Measurements from ENCODE around the gene C9orf72.
"Not testable (repeated sequence)": the region's sequence is repeated elsewhere in the genome, so short reads cannot be mapped to it uniquely, and the experiment has no call there.

The C9orf72 gene

DNA sequence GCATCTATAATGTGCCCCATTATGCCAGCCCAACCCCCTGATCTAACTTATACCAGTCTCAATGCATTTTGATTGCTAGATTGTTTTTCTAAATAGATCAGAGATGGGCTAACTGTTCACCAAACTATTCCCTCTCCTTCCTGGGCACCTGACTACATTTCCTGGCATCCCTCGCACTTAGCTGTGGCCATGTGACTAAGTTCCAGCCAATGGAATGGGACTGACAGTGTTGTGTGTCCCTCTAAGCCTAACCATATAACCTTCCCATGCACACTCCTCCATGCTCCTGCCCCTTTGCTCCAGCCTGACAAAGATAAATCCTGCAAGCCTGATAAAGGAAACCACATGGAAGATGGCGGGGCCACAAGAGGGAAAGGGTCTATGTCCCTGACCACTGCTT is 61.5 kb downstream of the C9orf72 start:
- no peak for DNase-seq (ENCODE audit: low spot score)

DNA sequence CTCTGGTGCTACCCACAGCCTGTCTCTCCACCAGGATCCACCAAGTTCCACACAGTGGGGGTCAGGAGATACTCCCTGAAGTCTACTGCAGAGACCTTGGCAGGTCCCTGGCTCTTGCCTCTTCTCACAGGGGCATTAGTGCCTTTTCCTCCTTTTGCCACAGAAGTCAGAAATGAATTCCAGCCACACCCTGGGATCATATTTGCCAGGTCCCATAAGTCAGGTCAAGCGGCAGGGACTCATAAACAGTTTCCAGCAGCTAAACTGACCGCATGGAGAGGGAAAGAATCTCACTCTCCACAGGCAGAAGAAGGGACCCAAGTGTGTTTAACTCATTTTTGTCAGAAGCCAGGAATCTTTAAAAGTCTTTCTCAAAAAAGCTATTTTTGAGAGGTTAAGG is 62.5 kb downstream of the C9orf72 start:
- no peak for DNase-seq (ENCODE audit: low spot score)

DNA sequence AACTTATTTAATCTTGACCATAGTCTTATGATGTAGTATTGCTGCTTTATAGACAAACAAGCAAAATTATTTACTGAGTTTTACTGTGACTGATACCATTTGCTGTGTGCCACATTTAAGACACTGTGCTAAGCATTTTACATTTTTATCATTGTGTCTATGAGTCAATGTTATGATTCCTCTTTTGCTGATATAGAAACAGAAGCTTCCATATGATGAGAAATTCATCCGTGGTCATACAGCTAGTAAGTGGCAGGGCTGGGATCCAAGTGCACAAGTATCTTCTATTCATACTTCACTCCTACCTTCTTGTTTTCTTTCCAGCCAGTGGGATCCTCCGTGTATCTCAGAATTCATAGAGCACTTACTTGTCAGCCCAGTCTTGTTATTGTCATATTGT is 66.3 kb downstream of the C9orf72 start:
- DNase-seq (ENCODE audit: low spot score) = no peak

GRCh38 chr9:27505744-27506161 is 67.5 kb downstream of the C9orf72 start:
- DNase-seq (ENCODE audit: low spot score) = no peak

DNA sequence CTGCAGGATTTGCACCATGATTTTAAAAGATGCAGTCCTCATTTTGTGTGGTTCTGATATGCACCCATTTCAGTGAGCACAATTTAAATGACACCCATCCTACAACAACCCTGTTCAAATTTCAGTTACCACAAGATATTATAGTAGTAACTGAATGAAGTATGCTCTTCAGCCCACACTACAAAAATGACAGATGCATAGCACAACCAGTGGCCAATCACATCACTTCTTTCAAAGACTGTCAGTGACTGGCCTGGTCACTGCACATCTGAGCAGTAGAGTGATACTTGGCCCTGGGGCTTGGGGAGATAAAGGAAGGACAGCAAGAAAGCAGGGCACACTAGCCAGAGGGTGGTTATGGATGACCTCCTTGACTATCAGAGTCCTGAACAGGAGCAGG is 69.0 kb downstream of the C9orf72 start:
- DNase-seq (ENCODE audit: low spot score) = no peak

- DNase-seq (ENCODE audit: low spot score) = no peak
Observed at GRCh38 chr9:27503623-27504022, 69.7 kb downstream of the C9orf72 start.

- not testable (repeated sequence) for DNase-seq (ENCODE audit: low spot score)
Observed at GRCh38 chr9:27500902-27501301, 72.4 kb downstream of the C9orf72 start.

DNA sequence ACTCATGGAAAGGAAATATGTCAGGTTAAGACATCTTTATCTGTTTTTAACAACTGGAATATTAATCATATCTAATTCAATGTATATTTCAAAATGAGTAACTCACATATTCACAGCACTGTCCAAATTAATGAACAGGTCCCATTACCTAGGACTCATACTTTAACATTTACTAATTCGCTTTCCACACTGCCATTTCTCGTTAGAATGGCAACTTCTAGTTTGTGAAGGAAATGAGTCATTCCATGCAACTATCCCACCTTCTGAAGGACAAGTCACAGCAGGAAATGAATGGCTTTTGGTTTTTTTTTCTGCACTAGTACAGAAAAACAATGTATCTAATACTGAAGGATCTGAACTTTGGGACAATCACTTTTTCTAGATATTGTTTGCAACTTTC is 73.8 kb downstream of the C9orf72 start:
- DNase-seq (ENCODE audit: low spot score) = no peak

DNA sequence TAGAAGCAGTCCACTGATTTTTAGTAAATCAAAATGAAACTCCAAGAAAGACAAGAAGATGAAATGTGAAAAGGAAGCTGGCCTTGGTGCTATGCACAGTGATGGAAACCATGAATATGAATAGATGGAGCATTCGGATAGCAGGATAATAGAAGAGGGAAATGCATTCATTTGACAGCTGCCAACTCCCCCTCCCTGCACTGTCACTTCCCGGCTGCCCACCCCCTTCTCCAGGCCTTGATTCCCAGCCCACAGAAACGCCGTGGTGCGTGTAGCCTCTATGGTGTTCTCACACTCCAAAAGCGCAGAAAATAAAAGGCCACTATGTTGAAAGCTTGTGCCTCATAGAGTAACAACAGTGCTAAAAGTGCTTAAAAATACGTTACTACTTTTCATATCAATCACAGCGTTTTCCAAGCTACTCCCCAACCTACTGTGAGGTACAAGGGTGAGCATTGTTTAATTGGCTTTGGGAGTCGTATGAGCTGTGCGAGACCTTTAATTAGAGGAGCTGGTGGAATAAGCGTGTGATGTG is 75.3 kb downstream of the C9orf72 start:
- no peak for DNase-seq (ENCODE audit: low spot score)
